ENCODE data around the gene FUT8.
"Not testable (repeated sequence)": the region's sequence is repeated elsewhere in the genome, so short reads cannot be mapped to it uniquely, and the experiment has no call there.

Gene FUT8

DNA sequence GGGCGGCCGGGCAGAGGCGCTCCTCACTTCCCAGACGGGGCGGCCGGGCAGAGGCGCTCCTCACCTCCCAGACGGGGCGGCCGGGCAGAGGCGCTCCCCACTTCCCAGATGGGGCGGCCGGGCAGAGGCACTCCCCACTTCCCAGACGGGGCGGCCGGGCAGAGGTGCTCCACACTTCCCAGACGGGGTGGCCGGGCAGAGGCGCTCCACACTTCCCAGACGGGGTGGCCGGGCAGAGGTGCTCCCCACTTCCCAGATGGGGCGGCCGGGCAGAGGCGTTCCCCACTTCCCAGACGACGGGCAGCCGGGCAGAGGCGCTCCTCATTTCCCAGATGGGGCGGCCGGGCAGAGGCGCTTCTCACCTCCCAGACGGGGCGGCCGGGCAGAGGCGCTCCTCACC is 304.3 kb downstream of the FUT8 start:
- DNase-seq (ENCODE audit: low read depth), result not testable (repeated sequence)

DNA sequence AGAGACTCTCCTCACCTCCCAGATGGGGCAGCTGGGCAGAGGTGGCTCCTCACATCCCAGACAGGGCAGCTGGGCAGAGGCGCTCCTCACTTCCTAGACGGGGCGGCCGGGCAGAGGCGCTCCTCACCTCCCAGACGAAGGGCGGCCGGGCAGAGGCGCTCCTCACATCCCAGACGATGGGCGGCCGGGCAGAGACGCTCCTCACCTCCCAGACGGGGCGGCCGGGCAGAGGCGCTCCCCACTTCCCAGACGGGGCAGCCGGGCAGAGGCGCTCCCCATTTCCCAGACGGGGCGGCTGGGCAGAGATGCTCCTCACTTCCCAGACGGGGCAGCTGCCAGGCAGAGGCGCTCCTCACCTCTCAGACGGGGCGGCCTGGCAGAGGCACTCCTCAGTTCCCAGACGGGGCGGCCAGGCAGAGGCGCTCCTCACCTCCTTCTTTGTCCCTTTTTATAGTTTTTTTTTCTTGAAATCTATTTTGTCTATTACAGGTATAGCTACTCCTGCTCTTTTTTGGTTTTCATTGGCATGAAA is 304.9 kb downstream of the FUT8 start:
- DNase-seq (ENCODE audit: low read depth), result not testable (repeated sequence)

DNA sequence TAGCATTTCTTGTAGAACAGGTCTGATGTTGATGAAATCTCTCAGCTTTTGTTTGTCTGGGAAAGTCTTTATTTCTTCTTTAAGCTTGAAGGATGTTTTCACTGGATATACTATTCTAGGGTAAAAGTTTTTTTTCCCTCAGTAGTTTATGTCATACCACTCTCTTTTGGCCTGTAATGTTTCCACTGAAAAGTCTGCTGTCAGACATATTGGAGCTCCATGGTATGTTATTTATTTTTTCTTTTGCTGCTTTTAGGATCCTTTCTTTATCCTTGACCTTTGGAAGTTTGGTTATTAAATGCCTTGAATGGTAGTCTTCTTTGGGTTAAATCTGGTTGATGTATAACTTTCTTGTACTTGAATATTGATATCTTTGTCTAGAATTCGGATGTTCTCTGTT is 306.1 kb downstream of the FUT8 start:
- DNase-seq (ENCODE audit: low read depth), result no peak

DNA sequence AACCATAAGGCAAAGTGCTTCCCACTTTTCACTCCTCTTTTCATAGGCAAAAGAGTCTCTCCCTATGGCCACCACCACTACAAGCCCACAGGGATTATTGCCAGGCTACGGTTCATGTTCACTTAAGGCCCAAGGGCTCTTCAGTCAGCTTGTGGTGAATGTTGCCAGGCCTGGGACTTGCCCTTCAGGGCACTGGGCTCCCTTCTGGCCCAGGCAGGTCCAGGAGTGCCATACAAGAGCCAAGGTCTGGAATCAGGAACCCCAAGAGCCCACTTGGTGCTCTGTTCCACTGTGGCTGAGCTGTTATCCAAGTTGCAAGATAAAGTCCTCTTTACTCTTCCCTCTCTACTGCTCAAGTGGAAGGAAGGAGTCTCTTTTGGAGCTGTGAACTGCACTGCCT is 307.6 kb downstream of the FUT8 start:
- DNase-seq (ENCODE audit: low read depth), result no peak

DNA sequence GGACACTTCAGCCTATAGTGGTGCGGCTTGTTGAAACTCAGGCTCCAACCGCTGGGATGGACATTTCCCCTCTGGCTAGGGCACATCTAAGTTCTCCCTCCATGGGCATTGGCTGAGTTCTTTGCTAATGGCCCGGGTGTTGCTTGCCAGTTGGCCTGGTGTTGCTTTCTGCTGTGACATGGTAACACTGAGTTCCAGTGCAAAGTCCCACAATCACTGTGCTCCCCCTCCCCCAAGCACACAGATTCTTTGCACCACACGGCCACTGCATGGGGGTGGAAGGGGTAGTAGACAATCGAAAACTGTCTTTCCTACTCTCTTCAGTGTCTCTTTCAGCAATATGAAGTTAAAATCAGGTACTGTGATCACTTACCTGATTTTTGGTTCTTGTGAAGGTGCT is 308.2 kb downstream of the FUT8 start:
- DNase-seq (ENCODE audit: low read depth), result no peak

DNA sequence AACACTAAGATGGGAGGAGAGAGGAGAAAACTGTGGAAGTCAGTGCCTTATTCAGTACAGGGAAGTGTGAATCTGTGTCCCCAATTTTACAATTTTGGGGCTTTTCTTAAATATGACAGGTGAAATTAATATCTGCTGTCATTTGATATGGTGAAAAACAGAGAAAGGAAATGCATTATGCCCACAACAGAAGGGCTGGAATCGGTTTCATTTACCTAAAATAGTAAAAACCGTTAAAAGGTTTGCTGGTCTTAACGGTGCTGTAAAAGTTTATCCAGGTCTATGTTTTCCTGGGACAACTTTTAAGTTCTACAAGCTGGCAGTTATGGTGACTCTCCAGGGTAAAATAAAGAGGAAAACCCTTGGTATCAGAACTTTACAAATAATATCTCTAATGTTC is 310.8 kb downstream of the FUT8 start:
- no peak for DNase-seq (ENCODE audit: low read depth)

DNA sequence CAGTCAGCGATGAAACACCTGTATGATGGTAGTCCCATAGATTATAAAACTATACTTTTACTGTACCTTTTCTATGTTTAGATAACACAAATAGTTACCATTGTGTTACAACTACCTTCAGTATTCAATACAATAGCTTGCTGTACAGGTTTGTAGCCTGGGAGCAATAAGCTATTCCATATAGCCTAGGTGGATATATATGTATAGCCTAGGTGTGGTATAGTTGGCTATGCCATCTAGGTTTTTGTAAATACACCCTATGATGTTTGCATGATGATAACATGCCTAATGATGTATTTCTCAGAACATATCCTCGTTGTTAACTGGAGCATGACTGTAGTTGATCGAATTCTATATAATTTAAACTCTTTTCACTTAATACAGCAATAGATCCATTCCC is 316.1 kb downstream of the FUT8 start:
- no peak for DNase-seq (ENCODE audit: low read depth)

DNA sequence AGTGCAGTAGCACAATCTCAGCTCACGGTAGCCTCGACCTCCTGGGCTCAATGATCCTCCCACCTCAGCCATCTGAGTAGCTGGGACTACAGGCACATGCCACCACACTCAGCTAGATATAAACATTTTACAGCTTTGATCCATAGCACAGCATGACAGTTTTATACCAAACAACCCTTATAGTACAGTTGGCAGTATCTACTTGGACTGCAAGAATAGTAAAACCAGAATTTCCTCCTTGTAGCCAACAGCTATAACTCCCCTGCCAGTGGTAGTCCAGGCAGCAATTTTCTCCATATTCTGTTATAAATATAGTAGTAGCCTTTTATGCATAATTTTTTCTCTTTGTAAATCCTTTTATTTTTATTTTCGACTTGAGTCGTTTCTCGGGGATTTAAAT is 317.0 kb downstream of the FUT8 start:
- DNase-seq (ENCODE audit: low read depth), result no peak

DNA sequence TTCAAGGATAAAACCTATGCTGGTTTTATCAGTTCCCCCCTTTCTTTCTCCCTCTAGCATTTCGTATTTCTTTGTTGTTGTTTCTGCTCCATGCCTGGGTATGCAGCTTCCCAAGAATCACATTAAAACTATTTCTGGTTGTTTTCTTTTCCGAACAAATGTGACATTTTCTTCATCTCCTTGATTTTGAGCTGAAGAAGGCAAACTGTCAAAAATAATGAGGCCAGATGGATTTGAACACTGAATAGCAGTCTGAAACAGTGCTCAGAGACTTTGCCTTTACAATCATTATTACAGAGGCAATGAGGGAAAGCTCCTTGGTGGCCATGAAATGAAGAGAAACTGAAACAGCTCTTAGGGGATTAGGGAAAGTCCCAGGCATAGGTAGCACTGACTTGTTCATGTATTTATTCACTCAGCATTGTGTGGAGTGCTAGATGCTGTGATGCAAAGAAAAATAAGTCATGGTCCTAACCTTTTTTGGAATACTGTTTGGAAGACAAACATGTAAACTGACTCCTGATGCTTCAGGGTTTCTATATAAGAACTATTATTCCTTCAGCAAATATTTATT is 319.5 kb downstream of the FUT8 start:
- DNase-seq (ENCODE audit: low read depth), result no peak

DNA sequence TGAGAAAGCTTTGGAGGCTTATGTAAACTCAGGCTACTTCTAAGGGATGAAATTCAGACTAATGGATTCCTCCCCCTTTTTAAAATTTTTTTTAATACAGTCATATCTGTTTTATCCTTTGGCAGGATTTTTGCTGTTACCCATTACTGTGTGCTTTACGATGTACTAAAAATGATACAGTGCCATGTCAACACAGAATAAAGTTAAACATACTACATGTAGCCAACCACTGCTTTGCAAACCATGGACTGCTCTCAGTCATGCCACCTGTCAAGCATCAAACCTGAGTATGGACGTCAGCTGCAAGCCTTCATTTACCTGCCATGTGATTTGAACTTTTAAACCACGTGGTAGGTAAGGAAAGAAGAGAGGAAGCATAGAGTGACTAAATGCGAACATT is 325.8 kb downstream of the FUT8 start:
- DNase-seq (ENCODE audit: low read depth), result no peak

DNA sequence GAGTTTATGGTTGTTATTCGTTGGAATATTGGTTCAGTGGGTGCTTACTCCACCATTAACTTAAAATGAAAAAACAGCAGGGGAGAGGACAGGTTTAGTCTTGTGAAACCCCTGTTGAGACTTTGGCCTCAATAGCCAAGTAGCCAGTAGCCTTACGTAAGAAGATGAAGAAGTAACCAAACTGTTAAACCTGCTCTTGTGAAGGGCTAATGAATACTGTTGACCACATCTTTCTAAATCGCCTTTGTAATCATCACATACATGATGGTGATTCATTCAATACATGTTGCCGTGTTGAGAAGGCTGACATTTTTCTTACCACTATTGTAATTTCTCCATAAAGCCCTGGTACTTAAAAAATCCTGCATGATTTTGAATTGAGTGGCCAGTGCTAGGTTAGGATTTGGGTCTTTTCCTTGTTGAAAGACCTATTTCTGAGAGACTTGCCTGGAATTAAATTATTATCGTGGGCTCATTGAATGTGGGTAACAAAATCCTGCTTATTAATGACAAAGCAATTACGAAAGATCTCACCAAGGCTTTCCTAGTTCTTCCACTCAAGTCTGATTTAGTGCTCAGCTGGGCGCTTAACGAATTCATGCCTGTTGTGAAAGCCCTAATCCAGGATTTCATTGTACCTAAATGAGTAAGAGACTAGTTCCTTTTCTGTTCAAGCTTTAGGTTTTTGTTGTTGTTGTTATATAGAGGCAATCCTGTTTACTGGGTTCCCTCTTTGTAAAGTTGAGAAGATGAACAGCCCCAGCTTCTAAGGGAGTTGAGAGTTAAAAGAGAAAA is 333.1 kb downstream of the FUT8 start:
- DNase-seq (ENCODE audit: low read depth), result no peak

DNA sequence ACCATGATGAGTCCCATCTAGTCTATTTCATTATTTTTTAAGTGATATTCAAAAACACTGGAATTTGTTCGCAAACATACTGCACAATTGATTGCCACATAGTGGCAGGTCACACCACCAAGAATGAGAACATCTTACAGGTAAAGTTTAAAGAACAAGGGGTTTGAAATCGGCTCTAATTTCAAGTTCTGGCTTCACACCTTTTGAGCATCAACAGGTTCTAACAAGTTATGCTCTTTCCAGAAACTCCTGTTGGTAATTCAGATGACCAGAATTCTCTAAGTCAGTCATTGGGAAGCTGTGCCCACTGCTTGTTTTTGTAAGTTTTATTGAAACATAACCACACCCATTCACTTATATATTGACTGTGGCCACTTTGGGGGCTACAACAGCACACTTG is 336.3 kb downstream of the FUT8 start:
- DNase-seq (ENCODE audit: low read depth), result no peak

DNA sequence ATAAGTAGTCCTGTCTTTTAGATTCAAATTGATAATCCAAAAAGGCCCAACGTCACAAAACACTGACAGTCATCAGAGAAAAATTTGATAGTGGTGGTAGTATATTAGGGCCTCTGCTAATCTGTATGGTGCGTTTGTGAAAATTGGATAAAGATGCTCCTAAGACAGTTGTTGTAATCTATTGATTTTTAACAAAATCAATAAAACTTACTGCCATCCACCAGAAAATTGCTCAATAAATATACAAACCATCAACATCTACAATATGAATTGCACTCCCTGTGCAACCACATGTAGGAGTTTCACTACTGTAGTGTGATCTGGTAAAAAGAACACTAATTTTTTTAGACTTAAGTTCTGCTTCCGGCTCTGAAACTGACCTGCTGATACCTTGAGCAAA is 336.8 kb downstream of the FUT8 start:
- DNase-seq (ENCODE audit: low read depth), result no peak

DNA sequence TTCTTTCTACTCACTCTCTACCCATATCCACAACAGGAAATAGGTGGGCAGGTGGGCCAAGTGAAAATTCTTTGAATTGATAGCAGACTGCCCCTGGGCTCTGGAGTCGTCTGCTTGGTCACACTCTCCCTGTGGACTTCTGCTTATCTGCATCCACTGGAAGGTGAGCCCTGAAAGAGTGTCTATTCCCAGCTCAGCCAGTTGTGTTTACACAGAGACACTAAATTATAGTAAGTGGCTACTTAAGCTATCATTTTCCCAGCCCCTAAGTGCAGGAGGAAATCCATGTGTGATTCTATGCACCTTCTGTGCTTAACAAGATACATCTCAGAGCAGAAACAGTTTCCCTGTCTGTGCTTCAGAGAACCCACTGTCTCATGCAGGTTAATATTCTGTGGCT is 338.4 kb downstream of the FUT8 start:
- DNase-seq (ENCODE audit: low read depth), result no peak

DNA sequence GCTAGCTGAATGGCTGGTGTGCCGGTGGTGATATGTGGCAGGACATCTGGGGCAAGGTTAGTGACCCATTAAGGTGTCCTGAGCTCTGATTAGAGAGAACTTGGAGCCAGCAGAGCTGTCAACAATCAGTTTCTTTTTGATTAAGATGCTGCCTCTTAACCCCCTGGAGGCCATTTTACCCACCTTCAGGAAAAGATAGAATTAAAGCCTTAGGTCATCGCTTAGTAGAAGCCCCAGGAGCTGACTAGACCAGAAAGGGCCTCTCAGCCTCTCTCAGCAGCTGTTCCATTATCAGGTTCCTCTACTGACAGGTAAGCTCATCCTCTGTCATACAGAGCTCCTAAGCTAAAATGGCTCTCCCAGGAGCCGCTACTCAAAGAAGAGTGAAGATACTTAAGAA is 339.0 kb downstream of the FUT8 start:
- no peak for DNase-seq (ENCODE audit: low read depth)

DNA sequence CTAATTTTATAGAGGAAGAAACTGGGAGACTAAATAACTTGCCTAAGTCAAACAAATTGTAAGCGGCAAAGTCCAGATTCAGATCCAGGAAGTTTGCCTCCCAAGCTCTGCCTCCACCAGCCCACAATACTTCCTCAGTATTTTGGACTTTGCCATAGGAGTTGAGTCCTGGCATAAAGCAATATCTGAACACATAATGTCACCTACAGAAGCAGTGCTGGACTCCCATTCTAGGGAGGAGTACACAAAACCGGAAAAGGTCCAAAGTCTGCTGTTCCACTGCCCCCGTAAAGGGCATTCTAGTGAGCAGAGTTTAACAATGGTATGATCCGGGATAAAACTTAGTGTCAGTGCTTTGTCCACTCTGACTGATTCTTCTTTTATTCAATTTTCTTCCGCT is 340.5 kb downstream of the FUT8 start:
- no peak for DNase-seq (ENCODE audit: low read depth)

DNA sequence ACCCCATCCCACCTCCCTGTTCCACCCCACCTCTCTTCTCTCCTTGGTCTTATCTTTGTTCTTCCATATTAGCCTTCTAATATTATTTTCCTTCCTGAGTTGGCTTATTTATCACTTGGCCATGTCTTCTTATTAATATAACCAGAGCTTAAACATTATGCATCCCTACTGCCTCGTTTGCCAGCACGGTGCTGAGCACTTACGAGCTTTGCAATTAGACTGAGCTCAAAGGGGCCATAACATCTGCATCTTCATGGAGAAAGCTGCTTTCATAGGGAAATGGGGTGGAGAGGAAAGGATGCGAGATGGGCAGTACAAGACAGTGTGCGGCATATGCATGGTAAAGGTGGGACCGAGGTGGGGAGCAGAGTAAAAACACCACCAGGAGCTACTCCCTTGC is 342.8 kb downstream of the FUT8 start:
- DNase-seq (ENCODE audit: low read depth), result no peak

DNA sequence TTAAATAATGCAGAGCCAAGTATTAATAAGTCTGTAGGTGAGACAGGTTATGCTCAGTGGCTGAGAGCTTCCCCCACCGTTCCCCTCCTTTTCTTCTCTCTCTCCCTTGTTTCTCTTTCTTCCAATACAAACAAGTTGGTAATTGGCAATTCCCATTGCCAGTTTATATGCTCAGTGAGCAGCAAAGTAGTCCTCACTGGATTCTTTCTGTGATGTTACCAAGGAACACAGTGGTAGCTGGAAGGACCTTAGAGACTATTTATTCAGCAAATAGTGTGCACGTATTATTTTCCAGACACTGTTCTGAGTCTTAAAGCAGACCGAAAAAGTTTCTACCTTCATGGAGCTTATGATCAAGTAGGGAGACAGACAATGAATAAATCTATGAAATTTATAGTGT is 344.4 kb downstream of the FUT8 start:
- no peak for DNase-seq (ENCODE audit: low read depth)

DNA sequence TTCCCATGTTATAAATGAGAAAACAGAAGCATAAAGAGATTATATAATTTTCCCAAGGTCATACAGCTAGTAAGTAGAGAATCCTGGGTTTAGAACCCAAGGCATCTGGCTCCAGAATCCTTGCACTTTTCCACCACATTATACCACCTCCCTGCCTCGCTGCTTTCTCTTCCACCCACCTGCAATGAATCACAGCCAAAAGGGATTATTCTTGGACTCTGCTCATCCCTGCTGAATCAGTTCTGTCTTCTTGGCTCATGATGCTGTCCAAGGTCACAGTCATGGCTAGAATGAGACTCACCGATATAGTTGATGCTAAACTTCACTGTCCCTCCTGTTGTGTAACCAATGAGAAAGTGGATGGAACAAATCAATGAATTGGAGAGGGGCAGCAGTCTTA is 356.6 kb downstream of the FUT8 start:
- DNase-seq (ENCODE audit: low read depth), result no peak

DNA sequence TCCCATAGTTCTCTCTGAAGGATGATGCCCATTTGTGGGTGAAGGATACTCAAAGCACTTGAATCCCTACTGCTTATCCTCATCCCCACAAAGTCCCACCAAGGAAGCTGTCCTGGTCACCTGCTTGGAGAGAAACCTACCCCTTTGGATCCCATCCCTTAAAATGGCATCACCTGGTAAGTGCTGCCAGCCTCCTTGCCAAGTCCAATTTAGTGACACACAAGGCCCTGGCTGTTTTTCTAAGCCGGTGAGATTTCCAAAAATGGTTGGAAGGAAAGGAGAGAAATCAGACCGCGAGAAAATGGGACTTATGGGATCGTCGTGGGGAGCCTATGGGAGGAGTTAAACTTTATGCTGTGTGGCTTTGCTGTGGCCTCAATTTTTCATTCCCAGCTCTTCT is 358.2 kb downstream of the FUT8 start:
- no peak for DNase-seq (ENCODE audit: low read depth)

DNA sequence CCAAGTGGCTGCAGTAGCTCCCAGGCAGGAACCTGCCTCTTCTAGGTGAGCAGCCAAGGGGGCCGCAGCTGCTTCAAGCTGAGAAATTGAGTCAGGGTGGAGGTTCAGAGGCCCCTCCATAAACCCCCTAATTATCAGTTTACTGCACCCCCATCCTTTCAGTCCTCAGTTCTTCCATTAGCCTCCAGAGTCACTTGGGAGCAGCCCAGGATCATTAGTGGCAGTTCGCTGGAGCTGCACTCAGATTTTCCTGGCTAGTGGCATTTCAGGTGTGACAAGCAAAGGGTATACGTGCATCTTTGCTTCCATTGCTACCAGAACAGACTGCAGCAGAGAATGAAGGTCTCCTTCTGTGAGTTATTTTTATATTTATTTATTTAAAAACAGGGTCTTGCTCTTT is 358.7 kb downstream of the FUT8 start:
- DNase-seq (ENCODE audit: low read depth), result no peak

DNA sequence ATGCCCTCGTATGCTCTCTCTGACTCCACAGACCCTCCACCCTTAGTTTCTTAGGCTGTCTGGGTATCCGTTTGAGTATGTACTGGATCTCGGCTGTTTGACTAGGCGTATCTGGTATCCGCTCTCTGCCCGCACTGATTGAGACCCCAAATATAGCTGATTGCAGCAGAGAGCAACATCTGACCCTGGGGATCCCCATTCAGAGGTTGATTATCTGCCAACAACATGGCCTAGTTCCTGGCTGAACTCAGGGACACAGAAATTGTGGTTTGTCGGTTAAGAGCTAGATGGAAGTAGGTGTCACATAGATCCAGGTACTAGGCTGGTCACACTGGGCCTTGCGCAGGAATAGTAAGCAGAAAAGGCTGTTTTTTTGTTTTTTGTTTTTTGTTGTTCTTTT is 359.9 kb downstream of the FUT8 start:
- DNase-seq (ENCODE audit: low read depth), result no peak

DNA sequence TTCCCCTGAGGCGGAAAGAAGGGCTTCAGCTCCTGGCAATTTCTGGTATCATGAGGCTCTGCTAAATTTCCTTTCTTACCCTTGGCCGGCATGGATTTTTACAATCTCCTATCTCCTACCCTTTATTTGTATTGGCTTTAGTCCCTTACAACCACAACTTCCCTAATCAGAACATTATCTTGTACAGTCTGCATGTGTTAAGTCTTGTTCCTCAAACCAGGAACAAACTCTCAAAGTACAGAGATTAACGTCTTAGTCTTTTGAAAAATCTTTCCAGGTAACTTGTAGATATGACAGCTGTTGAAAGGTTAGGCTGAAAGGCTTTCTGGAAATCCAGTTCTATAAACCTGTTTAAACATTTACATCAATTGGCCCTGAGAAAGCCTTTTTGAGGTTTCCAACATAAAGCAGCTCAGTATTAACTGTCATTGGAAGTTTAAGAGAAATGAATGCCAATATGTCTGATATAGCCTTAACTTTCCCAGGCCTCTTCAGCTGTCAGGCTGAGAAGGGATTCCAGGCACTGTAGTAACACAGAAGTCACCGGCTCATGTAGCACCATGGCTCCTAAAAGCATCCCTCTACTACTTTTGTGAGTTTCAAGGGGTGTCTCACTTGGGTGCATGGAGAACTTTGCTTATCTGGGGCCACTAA is 360.5 kb downstream of the FUT8 start:
- no peak for DNase-seq (ENCODE audit: low read depth)

All from stimulated activated CD8-positive, alpha-beta memory T cell treated with anti-CD3 and anti-CD28 coated beads, Interleukin-12 subunit alpha, Interleukin-12 subunit beta, amount 100 ng/mL, for 1 hour (primary cell).